Stimulated activated CD4-positive, alpha-beta T cell treated with anti-CD3 and anti-CD28 coated beads, Interleukin-2, amount 100 ng/mL, for 24 hours (primary cell): ENCODE measurements around the gene IMMP2L.
"Not testable (repeated sequence)": the region's sequence is repeated elsewhere in the genome, so short reads cannot be mapped to it uniquely, and the experiment has no call there.

Source experiments
- DNase-seq, 2 donors: peaks; one replicate each; pipeline ENCODE4 v3.0.0-alpha.2; 2020

Gene IMMP2L

DNA sequence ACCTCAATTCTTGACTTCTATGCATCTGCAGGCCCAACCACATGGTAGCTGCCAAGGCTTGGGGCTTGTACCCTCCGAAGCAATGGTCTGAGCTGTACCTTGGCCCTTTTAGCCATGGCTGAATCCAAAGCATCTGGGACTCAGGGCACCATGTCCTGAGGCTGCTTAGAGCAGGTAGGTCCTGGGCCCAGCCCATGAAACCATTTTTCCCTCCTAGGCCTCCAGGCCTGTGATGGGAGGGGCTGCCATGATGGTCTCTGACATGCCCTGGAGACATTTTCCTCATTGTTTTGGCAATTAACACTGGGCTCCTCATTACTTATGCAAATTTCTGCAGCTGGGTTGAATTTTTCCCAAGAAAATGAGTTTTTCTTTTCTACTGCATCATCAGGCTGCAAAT lies 889.1 kb downstream of the IMMP2L start:
- DNase-seq: no peak

DNA sequence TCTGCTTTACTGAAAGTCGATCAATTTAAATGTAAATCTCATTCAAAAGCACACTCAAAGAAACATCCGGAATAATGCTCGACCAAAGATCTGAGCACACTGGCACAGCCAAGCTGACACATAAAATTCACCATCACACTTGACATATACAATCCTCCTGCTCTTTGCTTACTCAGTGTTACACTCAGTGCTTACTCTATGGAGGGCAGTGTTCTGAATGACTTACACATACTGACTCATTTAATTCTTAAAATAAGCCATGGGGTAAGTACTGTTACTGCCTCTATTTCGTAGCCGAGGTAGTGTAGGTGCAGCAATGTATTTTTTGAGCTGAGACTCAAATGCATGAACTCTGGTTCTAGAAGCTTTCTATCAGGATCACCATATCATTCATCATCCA lies 892.9 kb downstream of the IMMP2L start:
- DNase-seq: no peak

DNA sequence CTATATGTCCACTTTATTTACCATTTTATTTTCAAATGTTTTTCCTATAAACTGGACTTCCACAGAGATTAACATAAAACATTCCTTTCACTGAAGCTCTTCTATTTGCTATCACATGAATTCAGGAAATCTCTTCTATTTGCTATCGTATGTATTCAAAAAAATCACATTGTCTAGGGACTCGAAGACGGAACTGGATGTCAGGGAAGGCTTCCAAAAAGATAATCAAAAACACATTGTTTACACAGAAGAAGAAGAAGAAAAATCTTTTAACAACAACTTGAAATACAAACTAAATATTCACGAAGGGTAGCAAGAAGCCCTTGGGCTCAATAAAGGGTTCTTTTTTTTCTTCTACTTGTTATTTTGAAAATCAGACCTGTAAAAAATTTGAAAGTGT lies 897.5 kb downstream of the IMMP2L start:
- DNase-seq: no peak

- DNase-seq: not testable (repeated sequence)
Observed at GRCh38 chr7:110660637-110661036, 901.7 kb downstream of the IMMP2L start.

DNA sequence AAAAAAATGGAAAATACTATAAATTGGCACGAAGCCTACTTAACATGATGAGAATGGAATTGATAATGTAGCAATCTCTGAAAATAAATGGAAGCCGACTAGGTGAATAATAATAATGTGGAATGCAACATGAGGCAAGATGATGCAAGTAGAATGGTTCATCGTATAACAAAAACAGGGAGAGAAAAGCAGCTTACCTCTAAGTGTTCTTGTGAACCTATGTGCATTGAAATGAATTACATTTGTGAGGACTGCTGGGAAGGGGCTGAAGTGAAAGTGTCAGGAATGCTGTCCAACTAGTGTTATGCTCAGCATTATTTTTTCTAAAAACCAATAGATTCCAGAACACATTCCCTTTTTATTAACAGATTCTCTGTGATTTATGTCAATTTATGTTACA lies 912.0 kb downstream of the IMMP2L start:
- no peak for DNase-seq

- no peak for DNase-seq
Observed at GRCh38 chr7:110647266-110647665, 915.0 kb downstream of the IMMP2L start.

DNA sequence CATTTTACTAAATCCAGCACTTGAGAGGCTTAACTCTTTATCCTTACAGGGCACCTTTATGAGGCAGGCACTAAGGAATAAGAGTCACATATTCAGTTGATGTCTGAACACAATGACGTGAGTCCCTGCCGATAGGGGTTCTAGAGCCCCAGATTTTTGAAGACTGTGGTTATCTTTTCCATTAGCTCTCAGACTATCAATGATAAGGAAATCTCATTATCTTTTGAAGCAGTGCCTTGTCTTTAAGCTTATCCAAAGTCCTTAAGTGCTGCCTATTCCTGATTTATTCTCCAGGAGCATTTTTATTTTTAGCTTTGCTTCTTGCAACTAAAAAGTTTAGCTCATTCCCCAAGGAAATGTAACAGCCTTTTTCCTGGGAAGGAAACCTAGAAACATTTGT lies 915.5 kb downstream of the IMMP2L start:
- DNase-seq: no peak

DNA sequence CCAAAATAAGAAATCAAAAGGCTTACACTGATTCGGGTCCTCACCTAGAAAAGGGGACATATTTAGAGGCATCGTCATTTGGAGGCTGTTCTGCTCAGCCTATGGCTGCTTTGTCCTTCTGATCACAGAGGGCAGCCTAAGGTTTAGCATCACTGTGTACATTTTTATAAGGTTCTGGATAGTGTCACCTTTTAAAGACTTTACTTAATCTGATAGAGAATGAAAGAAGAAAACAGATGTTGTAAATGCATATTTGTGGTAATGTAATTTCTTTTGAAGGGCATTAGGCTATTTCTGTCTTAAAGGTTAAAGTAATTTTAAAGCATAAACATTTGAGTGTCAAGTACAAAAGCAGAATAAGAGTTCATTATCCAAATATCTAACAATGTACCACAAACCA lies 916.7 kb downstream of the IMMP2L start:
- DNase-seq: no peak

- DNase-seq: no peak
Observed at GRCh38 chr7:110645060-110645459, 917.2 kb downstream of the IMMP2L start.

DNA sequence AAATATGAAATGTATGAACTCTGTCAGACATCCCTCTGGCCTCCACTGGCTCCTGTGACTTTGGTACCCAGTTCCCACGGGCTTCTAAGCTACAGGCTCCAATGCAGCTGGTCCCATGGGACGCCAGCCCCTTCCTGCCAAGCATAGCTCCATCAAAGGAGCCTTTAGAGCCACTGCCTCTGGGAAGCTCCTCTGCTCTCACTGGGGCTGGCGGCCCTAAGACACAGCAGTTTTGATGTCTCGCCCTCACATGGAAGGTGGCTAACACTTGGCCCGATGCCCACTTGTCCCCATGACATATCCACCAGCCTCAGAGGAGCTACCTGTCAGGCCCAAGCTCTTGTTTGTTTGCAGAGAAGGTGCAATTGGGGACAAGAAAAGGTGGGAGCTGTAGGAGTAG lies 925.0 kb downstream of the IMMP2L start:
- no peak for DNase-seq

DNA sequence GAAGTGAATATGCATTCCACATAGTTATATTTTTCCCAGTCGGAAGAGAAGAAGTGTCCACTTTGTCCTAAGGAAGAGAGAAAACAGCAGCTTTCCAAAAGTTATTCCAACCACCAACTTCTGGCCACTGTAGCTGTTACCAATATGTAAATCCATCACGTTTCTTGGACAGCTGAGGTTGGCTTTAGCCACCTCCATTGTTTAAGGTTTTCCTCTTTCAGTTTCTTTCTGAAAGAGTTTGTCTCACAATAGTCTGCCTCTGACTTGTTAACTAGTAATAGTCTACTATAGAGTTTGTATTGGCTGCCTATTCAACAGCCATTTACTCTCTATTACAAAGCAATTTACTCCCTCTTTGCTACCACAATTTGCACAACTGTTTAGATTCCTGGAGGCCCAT lies 929.0 kb downstream of the IMMP2L start:
- no peak for DNase-seq

DNA sequence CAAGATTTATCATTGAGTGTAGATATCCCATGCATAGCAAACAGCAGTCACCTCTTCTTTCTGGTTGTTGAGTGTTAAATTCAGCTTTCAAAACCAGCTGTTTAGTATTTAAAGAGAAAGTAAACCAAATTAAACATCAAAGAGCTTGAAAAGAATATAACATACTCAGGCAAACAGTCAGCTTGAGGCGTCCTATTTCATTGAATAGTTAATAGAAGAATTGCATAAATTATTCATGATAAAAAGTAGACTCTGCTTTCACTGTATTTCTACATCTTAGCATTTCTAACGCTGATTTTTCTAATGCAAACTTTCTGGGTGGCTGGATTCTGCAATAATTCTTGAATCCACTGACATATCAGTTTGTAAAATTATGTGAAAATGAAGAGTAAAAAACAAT lies 935.9 kb downstream of the IMMP2L start:
- no peak for DNase-seq

GRCh38 chr7:110625294-110625693 lies 937.0 kb downstream of the IMMP2L start:
- DNase-seq: no peak

DNA sequence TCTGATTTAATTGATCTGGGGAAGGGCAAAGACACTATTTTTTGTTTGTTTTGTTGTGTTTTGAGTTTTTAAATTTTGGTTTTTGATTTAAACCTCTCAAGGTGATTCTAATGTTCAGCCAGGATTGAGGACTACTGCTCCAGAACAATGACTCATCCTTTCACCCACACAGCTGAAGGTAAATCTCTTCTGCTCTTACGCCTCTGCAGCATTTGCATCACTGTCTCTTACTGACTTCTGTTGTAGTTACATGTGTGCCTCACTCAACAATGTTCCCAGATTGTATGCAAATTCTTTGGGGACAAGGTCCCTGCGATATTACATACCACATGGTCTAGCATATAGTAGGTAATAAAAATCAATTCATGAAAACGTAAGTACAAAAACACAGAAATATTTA lies 938.9 kb downstream of the IMMP2L start:
- no peak for DNase-seq

DNA sequence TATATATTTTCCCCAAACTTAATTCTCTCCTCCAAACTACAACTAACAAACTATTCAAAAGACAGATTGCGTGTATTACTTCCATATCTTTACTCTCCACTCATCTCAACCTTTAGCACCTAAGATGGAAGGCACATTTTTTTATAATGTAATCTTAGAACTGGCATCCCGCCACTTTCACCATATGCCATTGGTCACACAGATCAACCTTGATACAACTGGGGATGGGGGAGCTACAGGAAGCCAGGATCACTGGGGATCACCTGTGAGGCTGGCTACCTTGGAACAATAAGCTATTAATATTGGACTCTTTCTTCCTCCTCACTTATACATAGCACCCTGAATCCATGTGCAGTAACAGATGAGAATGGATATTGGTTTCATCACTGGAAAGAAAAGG lies 941.0 kb downstream of the IMMP2L start:
- DNase-seq: no peak

DNA sequence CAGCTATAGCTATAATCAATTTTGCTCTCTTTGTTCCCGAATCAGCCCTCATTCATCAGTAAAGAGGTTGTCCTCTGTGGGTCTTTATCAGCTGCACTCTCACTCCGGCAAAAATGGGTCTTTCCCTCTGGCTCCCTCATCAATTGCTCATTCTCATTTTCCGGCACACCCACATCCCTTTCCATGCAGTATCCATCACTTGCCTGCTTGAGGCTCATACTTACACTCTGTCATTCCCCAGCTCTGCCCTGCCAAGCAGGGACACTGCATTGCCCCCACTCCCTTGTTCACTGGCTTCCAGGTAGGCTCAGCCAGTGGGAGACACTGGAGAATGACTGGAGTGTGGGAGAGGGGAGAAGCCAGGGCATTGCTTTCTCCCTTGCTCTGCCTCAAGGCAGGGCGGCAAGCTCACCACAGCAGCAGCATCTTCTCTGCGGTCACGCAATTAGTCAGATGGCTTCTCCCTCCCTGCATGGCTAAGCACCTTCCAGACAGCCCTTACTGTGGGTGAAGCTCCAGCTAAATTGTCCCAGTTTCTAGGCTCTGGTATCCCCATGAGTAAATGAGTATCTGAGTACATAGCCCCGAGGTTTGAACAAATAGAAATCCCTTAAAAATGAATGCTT lies 942.1 kb downstream of the IMMP2L start:
- DNase-seq: no peak
